ENCODE results near the gene ST7. TPM values are rescaled to one million over a fixed set of nuclear protein-coding genes. Genes with fewer than 3 reads are reported as not detected.

The ST7 gene
- total RNA-seq, 1 donor from 2014 or later = 8.2 TPM

Other genes starting within 250 kb of the ST7 start
- 115 TPM for gene CAPZA2, start 90.9 kb upstream of the ST7 start, total RNA-seq